Neutrophil (primary cell): ENCODE results near the gene SPHK2.

Source experiments
- H3K27ac ChIP-seq: fragments of 200-600 bp; sonication (generic); 2 replicates; pipeline ENCODE4 v1.5.1; 2016; ENCODE audit warnings: mild to moderate bottlenecking, moderate library complexity
- H3K27me3 ChIP-seq: fragments of 200-600 bp; sonication (generic); 2 replicates; pipeline ENCODE4 v1.6.0; 2016; ENCODE audit warnings: mild to moderate bottlenecking
- H3K36me3 ChIP-seq: fragments of 200-600 bp; sonication (generic); 2 replicates; pipeline ENCODE4 v1.5.1; 2017
- H3K4me1 ChIP-seq, 2 experiments: fragments of 200-600 bp in 1 of 2; sonication (generic) in 1 of 2; 1 replicate in 1 of 2; 2 replicates in 1 of 2; pipeline versions ENCODE4 v1.5.1 to v1.6.1; 2013 to 2016; ENCODE audit warnings: low read depth in 1 of 2, low read length in 1 of 2, mild to moderate bottlenecking in 1 of 2, moderate library complexity in 1 of 2; ENCODE audit not compliant: control insufficient read depth in 1 of 2, insufficient read depth in 1 of 2
- H3K4me3 ChIP-seq, 2 experiments: fragments of 200-600 bp in 1 of 2; sonication (generic) in 1 of 2; 1 replicate in 1 of 2; 2 replicates in 1 of 2; pipeline ENCODE4 v1.5.1; 2013 to 2016; ENCODE audit warnings: low read depth in 1 of 2, low read length in 1 of 2, mild to moderate bottlenecking in 1 of 2, moderate library complexity in 1 of 2
- H3K9me3 ChIP-seq: fragments of 200-600 bp; sonication (generic); 2 replicates; pipeline ENCODE4 v1.5.1; 2016
- CTCF ChIP-seq: fragments of 200-600 bp; sonication (generic); IDR thresholded peaks from 2 replicates; pipeline ENCODE4 v1.5.1; 2016; ENCODE audit warnings: antibody characterized with exemption

Gene SPHK2

GRCh38 chr19:48660852-48661710, 41.8 kb downstream of the SPHK2 start:
- no peak for TF ChIP-seq CTCF
- Histone ChIP-seq H3K27ac (no peak overlapping the region), H3K27me3 (peaks cover 5% of the 10 kb centered on the region), H3K36me3 (no peaks in the 10 kb centered on the region), H3K4me3 (no peak overlapping the region), H3K9me3 (no peaks in the 10 kb centered on the region), H3K4me1 (peaks cover 0 to 14% of the 10 kb centered on the region in 2 experiments)

- Histone ChIP-seq H3K4me1 (peaks cover 0 to 14% of the 10 kb centered on the region in 2 experiments), H3K27ac (no peak overlapping the region), H3K36me3 (no peaks in the 10 kb centered on the region), H3K9me3 (no peaks in the 10 kb centered on the region), H3K27me3 (peaks cover 4% of the 10 kb centered on the region), H3K4me3 (no peak overlapping the region)
- no peak for TF ChIP-seq CTCF
Measured at GRCh38 chr19:48661711-48662090, 42.4 kb downstream of the SPHK2 start.

GRCh38 chr19:48663667-48664066, 44.4 kb downstream of the SPHK2 start:
- Histone ChIP-seq H3K27me3 (no peaks in the 10 kb centered on the region), H3K4me3 (no peak overlapping the region), H3K27ac (no peak overlapping the region), H3K36me3 (no peaks in the 10 kb centered on the region), H3K9me3 (no peaks in the 10 kb centered on the region), H3K4me1 (peaks cover 0 to 14% of the 10 kb centered on the region in 2 experiments)
- no peak for TF ChIP-seq CTCF

- TF ChIP-seq CTCF: no peak
- no peak overlapping the region for H3K4me3 ChIP-seq
- no peaks in the 10 kb centered on the region for H3K9me3 ChIP-seq
- H3K36me3 ChIP-seq: no peaks in the 10 kb centered on the region
- H3K27me3 ChIP-seq: no peaks in the 10 kb centered on the region
- H3K4me1 ChIP-seq: peaks cover 0 to 14% of the 10 kb centered on the region in 2 experiments
- H3K27ac ChIP-seq: no peak overlapping the region
Measured at GRCh38 chr19:48664476-48664875, 45.2 kb downstream of the SPHK2 start.

- no peak overlapping the region for H3K27ac ChIP-seq
- no peaks in the 10 kb centered on the region for H3K9me3 ChIP-seq
- H3K4me1 ChIP-seq: peaks cover 0 to 6% of the 10 kb centered on the region in 2 experiments
- no peaks in the 10 kb centered on the region for H3K27me3 ChIP-seq
- H3K4me3 ChIP-seq: no peak overlapping the region
- no peaks in the 10 kb centered on the region for H3K36me3 ChIP-seq
- no peak for TF ChIP-seq CTCF
Measured at GRCh38 chr19:48665786-48666185, 46.5 kb downstream of the SPHK2 start.
